ENCODE data around the gene CTIF.

The CTIF gene

DNA sequence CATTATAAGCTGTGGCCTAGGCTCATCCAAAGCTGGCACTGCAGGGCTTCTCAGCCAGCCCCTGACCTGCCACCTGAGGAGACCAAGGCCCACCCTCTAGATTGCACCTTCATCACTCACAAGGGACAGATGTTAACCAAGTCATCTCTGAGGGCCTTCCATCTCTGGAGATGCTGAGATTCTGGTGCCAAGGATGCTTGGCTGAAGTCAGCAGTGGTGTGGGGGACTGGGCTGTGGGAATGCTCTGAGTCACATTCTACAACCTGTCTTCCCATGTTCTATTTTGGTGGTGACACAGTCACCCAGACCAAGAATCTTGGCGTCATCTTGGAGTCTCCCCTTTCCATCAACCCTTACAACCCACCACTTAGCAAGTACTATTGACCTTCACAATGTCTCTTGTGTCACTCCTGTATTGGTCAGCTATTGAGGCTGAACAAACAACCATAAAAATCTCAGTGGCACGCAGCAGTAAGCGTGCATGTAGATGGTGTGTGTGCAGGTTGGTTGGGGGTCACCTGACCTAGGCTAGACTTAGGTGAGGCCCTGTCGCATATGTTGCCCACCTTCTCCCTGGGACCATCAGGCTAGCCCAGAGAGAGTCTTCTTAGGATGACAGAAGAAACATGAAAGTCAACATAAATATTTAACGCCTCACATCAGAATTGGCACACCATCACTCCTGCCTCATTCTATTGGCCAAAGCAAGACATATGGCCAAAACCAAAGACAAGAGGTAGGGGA, 276.9 kb downstream of the CTIF start:
- TF ChIP-seq, protein P1, sequence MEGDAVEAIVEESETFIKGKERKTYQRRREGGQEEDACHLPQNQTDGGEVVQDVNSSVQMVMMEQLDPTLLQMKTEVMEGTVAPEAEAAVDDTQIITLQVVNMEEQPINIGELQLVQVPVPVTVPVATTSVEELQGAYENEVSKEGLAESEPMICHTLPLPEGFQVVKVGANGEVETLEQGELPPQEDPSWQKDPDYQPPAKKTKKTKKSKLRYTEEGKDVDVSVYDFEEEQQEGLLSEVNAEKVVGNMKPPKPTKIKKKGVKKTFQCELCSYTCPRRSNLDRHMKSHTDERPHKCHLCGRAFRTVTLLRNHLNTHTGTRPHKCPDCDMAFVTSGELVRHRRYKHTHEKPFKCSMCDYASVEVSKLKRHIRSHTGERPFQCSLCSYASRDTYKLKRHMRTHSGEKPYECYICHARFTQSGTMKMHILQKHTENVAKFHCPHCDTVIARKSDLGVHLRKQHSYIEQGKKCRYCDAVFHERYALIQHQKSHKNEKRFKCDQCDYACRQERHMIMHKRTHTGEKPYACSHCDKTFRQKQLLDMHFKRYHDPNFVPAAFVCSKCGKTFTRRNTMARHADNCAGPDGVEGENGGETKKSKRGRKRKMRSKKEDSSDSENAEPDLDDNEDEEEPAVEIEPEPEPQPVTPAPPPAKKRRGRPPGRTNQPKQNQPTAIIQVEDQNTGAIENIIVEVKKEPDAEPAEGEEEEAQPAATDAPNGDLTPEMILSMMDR (IDR thresholded peaks at IDR 0.05; ENCODE audit: low read depth, low read length, missing control alignments) = no peak
- H3K27ac ChIP-seq = no peak overlapping the region
- H3K4me3 ChIP-seq (ENCODE audit: low read depth, low read length) = no peak overlapping the region
- in situ Hi-C loops (cut with HindIII; ENCODE audit: low pct_ligation_motif_present, low sequenced_read_pairs) = no loop called here
- DNase-seq = peak; percentile 63
- H3K36me3 ChIP-seq (replicated peaks) = peaks cover 7% of the 10 kb centered on the region
- H3K27me3 ChIP-seq (replicated peaks) = no peaks in the 10 kb centered on the region

DNA sequence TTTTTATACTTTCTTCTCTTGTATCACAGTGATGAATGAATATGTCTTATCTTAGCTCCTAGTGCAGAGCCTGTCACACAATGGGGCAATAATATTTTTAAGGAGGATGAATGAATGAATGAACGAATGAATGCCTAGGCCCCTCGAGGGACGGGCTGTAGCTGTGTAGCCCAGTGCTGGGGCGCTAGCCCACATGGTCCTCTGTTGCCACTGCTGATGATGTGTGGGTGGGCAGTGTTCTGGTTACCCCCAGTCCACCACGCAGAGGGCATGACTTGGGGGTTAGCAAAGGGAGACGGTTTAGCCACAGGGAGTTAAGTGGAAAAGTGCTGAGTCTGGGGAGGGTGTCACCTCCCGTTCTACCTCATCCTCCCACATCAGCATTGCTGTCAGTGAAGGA, 277.7 kb downstream of the CTIF start:
- H3K36me3 ChIP-seq (replicated peaks) = peaks cover 7% of the 10 kb centered on the region
- H3K4me3 ChIP-seq (ENCODE audit: low read depth, low read length) = no peak overlapping the region
- H3K27me3 ChIP-seq (replicated peaks) = no peaks in the 10 kb centered on the region
- H3K27ac ChIP-seq = no peak overlapping the region
- in situ Hi-C loops (cut with HindIII; ENCODE audit: low pct_ligation_motif_present, low sequenced_read_pairs) = no loop called here
- TF ChIP-seq, protein P1 (IDR thresholded peaks at IDR 0.05; ENCODE audit: low read depth, low read length, missing control alignments) = no peak
- DNase-seq = no peak

DNA sequence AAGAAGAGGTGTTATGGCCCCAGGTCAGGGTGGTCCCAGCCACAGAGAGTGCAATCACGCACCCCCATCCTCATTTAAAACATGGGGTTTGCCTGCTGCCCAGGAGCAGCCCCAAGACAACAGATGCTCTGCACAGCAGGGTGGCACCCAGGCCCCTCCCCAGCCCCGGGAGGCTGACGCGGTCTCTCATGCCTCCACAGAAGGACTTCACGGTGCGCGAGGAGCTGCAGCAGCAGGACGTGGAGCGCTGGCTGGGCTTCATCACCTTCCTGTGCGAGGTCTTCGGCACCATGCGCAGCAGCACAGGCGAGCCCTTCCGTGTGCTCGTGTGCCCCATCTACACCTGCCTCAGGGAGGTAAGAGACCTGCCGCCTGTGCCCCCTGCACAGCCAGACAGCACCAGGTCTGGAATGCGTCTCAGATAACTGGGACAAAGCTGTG, 278.2 kb downstream of the CTIF start:
- Histone ChIP-seq H3K36me3 (replicated peaks) (peaks cover 7% of the 10 kb centered on the region), H3K27ac (no peak overlapping the region), H3K4me3 (ENCODE audit: low read depth, low read length) (no peak overlapping the region), H3K27me3 (replicated peaks) (no peaks in the 10 kb centered on the region)
- TF ChIP-seq, protein P1 (IDR thresholded peaks at IDR 0.05; ENCODE audit: low read depth, low read length, missing control alignments) = no peak
- in situ Hi-C loops (cut with HindIII; ENCODE audit: low pct_ligation_motif_present, low sequenced_read_pairs) = no loop called here
- DNase-seq = no peak

DNA sequence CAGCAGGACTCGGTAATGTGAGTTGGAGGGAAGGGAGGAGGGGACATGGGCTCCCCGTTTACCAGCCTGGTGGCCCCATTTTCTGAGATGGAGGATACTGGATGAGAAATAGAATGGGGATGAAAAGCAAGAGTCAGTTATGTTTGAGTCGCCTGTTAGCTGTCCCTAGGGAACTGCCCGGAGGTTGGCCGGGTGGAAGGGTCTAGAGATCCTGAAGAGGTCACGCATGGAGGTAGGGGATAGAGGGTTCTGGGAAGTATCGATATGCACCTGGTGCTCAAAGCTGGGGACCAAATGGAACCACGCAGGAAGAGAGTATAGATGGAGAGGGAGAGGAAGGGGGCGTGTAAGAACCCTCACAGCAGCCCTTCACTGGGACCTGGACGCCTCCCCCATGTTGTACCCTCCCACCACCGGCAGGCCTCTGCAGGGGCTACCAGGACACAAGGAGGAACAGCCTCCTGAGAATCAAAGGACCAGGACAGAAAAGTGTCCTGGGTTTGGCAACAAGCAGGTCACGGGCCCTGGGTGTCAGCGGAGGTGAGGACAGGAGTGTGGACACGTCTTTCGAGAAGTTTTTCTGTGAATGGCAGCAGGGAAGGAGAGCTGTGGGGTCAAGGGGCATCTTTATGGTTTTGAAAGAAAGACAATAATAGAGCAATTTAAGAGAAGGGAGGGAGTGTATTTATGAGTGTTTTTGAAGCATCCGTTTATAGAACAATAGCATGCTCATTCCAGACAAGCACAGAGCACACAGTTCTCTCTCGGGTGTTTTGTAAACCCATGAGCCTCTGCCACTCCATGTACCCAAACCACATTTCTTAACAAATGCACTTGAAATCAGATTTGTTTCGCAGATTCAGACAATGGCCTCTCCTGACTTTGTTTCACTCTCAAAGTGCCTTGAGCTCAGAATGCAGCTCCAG, 279.8 kb downstream of the CTIF start:
- H3K36me3 ChIP-seq (replicated peaks) = peaks cover 7% of the 10 kb centered on the region
- no peak for DNase-seq
- H3K4me3 ChIP-seq (ENCODE audit: low read depth, low read length) = no peak overlapping the region
- H3K27me3 ChIP-seq (replicated peaks) = no peaks in the 10 kb centered on the region
- H3K27ac ChIP-seq = no peak overlapping the region
- TF ChIP-seq, protein P1 (IDR thresholded peaks at IDR 0.05; ENCODE audit: low read depth, low read length, missing control alignments) = no peak
- in situ Hi-C loops (cut with HindIII; ENCODE audit: low pct_ligation_motif_present, low sequenced_read_pairs) = no loop called here

DNA sequence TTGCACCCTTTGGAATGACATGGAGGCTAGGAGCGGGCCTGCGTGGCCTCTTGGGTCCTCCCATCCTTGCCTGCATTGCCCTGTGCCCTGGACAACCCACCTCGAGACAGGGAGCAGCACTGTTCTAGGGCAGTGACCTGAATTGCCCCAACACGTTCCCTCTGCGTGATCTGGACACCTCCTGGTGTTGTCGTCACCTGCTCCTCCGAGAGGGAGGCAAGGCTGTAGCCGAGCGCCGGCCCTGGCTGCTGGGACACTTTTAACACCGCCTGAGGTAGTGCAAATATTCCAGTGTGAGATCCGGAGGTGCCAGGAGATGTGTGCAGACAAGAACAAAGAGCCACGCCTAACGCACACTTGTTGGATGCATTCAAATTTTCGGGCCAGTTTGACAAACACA, 280.4 kb downstream of the CTIF start:
- Histone ChIP-seq H3K27me3 (replicated peaks) (no peaks in the 10 kb centered on the region), H3K4me3 (ENCODE audit: low read depth, low read length) (no peak overlapping the region), H3K27ac (no peak overlapping the region), H3K36me3 (replicated peaks) (peaks cover 7% of the 10 kb centered on the region)
- in situ Hi-C loops (cut with HindIII; ENCODE audit: low pct_ligation_motif_present, low sequenced_read_pairs) = no loop called here
- TF ChIP-seq, protein P1 (IDR thresholded peaks at IDR 0.05; ENCODE audit: low read depth, low read length, missing control alignments) = no peak
- DNase-seq = no peak

All from brain microvascular endothelial cell (primary cell).